Sigmoid colon (tissue), 7 donors: ENCODE results near the gene PCMT1. TPM values are rescaled to one million over a fixed set of nuclear protein-coding genes. Genes with fewer than 3 reads are reported as not detected.

ENCODE experiments used
- DNase-seq: peaks from one replicate; pipeline ENCODE4 v3.0.0-alpha.2; 2019
- H3K27ac ChIP-seq, 4 donors: fragments of 200-600 bp; sonication (generic); one replicate each; pipeline ENCODE4 v1.5.1; 2016 to 2019; ENCODE audit warnings: mild to moderate bottlenecking in 1 of 4
- H3K27me3 ChIP-seq, 3 donors: fragments of 200-600 bp; sonication (generic); one replicate each; pipeline ENCODE4 v1.5.1; 2019; ENCODE audit warnings: mild to moderate bottlenecking in 1 of 3
- H3K36me3 ChIP-seq, 4 donors: fragments of 200-600 bp; sonication (generic); one replicate each; pipeline ENCODE4 v1.5.1; 2016 to 2019
- H3K4me1 ChIP-seq, 4 donors: fragments of 200-600 bp; sonication (generic); one replicate each; pipeline ENCODE4 v1.5.1; 2017 to 2019
- H3K4me3 ChIP-seq, 4 donors: fragments of 200-600 bp; sonication (generic); one replicate each; pipeline ENCODE4 v1.5.1; 2017 to 2019; ENCODE audit warnings: mild to moderate bottlenecking in 2 of 4, moderate library complexity in 1 of 4
- H3K9me3 ChIP-seq, 4 donors: fragments of 200-600 bp in 3 of 4; sonication (generic) in 3 of 4; one replicate each; pipeline versions ENCODE4 v1.5.1 to v1.6.1; 2013 to 2019
- EP300 ChIP-seq, 4 donors: sonication (generic); formaldehyde crosslinking; IDR thresholded peaks; one replicate each; pipeline ENCODE4 v1.6.1; 2017; ENCODE audit warnings: antibody characterized with exemption in 4 of 4
- POLR2A ChIP-seq, 2 donors: fragments of 450-650 bp; IDR thresholded peaks; one replicate each; pipeline ENCODE4 v1.6.1; 2016; ENCODE audit warnings: antibody characterized with exemption in 2 of 2, mild to moderate bottlenecking in 2 of 2, moderate library complexity in 2 of 2
- POLR2AphosphoS5 ChIP-seq, 4 donors: sonication (generic); formaldehyde crosslinking; IDR thresholded peaks; one replicate each; pipeline ENCODE4 v1.6.1; 2017; ENCODE audit warnings: antibody characterized with exemption in 4 of 4
- WGBS, 2 donors: extraction: QIAGEN DNeasy Blood & Tissue Kit; methylation state at CpG; one replicate each; pipeline ENCODE4 v1.1.7; 2013; 5-methylcytosine and 5-hydroxymethylcytosine counted together
- intact Hi-C: fragments of 100-400 bp; cut with DNase I; formaldehyde crosslinking; loops from one replicate; pipeline ENCODE4 v1.15.1; 2023
- polyA plus RNA-seq, 3 donors: library from polyadenylated mRNA; stranded (reverse); fragments of 200-250 nt; gene quantifications; one replicate each; pipeline ENCODE4 v1.2.3, GENCODE V29; 2013
- total RNA-seq, 4 donors: library from RNA; depleted of rRNA; stranded (reverse); fragments of >200 nt; gene quantifications; one replicate each; pipeline ENCODE4 v1.1.0, GENCODE V29; 2016
- TF ChIP-seq, protein P1 (sequence below), 4 experiments: fragments of 450-650 bp in 3 of 4; fragments of 200-600 bp in 1 of 4; IDR thresholded peaks; one replicate each; pipeline ENCODE4 v1.5.1; 2016 to 2019; ENCODE audit warnings: antibody characterized with exemption in 4 of 4, mild to moderate bottlenecking in 3 of 4, moderate library complexity in 2 of 4
- donor health status: healthy with polysubstance abuse.
- donor health status: Bipolar disorder and iron deficiency.
- donor health status: healthy.

The PCMT1 gene
- total and polyA plus RNA-seq, 7 donors = 33.0 to 117 (median 74.0) TPM

DNA sequence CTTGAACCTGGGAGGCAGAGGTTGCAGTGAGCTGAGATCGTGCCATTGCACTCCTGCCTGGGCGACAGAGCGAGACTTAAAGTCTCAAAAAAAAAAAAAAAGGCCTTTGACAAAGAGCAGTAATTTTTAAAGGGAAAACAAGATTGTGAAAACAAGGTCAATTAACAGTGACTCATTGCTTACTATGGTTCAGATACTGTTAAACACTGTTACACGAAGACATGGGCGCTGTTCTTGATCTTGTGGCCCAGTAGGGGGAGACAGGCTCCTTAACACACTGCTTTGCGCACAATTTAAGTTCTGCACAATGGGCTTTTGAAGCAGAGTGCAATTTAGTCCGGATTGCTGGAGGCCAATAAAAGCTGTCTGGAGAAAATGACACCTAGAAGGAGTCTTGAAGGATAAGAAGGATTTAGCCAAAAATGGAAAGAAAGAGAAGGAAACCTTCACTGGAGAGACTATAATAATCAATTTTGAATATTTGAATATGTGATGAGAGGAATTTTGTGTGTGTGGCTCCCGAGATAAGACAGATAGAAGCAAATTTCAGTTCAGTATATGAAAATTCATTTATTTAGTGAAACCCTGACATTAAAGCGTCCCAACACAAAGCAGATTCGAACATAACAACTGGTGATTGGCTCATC lies 25.6 kb upstream of the PCMT1 start:
- 19 to 63% methylated on average over 10 of the region's 10 CpGs for WGBS, 2 donors
- no peaks in the 10 kb centered on the region for H3K9me3 ChIP-seq
- peaks cover 0 to 41% (median 9%) of the 10 kb centered on the region in 4 donors for H3K36me3 ChIP-seq
- no peaks in the 10 kb centered on the region for H3K27me3 ChIP-seq
- DNase-seq = no peak
- H3K4me1 ChIP-seq = peaks cover 0 to under 1% (median 0%) of the 10 kb centered on the region in 4 donors
- intact Hi-C loops = no loop called here
- H3K4me3 ChIP-seq = no peak overlapping the region
- no peak overlapping the region for H3K27ac ChIP-seq
- no peak for TF ChIP-seq EP300 (IDR thresholded peaks at IDR 0.05)
- TF ChIP-seq, protein P1, sequence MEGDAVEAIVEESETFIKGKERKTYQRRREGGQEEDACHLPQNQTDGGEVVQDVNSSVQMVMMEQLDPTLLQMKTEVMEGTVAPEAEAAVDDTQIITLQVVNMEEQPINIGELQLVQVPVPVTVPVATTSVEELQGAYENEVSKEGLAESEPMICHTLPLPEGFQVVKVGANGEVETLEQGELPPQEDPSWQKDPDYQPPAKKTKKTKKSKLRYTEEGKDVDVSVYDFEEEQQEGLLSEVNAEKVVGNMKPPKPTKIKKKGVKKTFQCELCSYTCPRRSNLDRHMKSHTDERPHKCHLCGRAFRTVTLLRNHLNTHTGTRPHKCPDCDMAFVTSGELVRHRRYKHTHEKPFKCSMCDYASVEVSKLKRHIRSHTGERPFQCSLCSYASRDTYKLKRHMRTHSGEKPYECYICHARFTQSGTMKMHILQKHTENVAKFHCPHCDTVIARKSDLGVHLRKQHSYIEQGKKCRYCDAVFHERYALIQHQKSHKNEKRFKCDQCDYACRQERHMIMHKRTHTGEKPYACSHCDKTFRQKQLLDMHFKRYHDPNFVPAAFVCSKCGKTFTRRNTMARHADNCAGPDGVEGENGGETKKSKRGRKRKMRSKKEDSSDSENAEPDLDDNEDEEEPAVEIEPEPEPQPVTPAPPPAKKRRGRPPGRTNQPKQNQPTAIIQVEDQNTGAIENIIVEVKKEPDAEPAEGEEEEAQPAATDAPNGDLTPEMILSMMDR (IDR thresholded peaks at IDR 0.05) = peak in 3 of 4 experiments; percentile 52 to 62 (median 60)

DNA sequence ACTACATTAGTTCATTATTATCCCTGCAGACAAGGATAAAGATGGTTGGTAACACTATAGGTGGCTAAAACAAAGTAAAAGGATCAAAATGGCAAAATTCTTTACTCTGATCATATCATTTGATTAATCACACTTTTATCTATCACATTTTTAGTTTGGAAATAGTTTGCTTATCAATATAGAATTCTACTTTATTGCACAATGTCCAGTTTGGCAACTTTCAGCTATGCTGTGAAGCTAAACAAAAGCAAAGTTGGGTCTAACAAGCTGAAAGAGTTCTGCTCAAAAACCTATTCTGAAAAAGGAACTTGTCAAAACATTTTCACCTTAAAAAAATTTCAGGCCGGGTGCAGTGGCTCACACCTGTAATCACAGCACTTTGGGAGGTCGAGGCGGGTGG lies 23.8 kb upstream of the PCMT1 start:
- no peak for TF ChIP-seq EP300 (IDR thresholded peaks at IDR 0.05)
- TF ChIP-seq POLR2AphosphoS5 (IDR thresholded peaks at IDR 0.05) = no peak
- TF ChIP-seq, protein P1 (IDR thresholded peaks at IDR 0.05) = no peak
- no peak for TF ChIP-seq POLR2A (IDR thresholded peaks at IDR 0.05)
- H3K4me3 ChIP-seq = no peak overlapping the region
- 87 to 95% methylated on average over 3 of the region's 3 CpGs for WGBS, 2 donors
- H3K36me3 ChIP-seq = peaks cover 9 to 60% (median 20%) of the 10 kb centered on the region in 4 donors
- intact Hi-C loops = no loop called here
- H3K27ac ChIP-seq = no peak overlapping the region
- no peaks in the 10 kb centered on the region for H3K4me1 ChIP-seq
- H3K27me3 ChIP-seq = no peaks in the 10 kb centered on the region
- H3K9me3 ChIP-seq = no peaks in the 10 kb centered on the region
- no peak for DNase-seq

DNA sequence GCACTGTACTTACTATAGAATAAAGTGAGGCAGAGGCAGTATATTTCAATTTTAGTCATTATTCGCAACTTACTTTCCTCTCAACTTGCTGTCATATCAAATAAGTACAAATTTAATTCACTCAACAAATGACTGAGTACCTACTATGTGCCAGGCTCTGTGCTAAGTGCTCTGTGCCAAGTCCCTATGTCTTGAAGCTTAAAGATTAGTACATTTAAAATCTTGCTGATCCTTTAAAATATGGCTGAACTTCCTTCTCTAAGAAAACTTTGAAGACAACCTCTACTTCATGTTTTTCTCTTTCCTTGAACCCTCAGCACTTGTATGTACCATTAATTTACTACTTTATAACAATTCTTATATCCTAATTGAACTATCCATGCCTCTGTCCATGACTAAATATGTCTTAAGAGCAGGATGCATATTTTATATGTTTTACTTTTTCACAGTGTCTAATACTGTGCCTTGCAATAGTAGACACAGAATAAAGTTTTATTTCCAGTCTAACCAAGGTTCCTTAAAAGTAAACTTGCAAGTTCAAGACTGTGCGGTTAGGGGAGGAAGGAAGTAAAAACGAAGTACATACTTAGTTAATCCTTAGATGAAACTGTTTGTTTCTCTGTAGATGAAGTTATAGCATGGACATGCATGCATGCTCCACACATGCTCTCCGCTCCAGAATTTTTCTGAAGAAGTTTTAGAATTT lies 21.6 kb upstream of the PCMT1 start:
- H3K36me3 ChIP-seq = peaks cover 14 to 81% (median 31%) of the 10 kb centered on the region in 4 donors
- H3K27ac ChIP-seq = peak overlapping the region in 1 of 4 donors; percentile 11
- H3K27me3 ChIP-seq = no peaks in the 10 kb centered on the region
- intact Hi-C loops = no loop called here
- H3K4me3 ChIP-seq = no peak overlapping the region
- no peaks in the 10 kb centered on the region for H3K9me3 ChIP-seq
- WGBS, 2 donors = 64 to 87% methylated on average over 4 of the region's 4 CpGs
- H3K4me1 ChIP-seq = no peaks in the 10 kb centered on the region
- TF ChIP-seq POLR2AphosphoS5 (IDR thresholded peaks at IDR 0.05) (no peak), EP300 (IDR thresholded peaks at IDR 0.05) (no peak), POLR2A (IDR thresholded peaks at IDR 0.05) (no peak)
- TF ChIP-seq, protein P1 (IDR thresholded peaks at IDR 0.05) = no peak
- no peak for DNase-seq

DNA sequence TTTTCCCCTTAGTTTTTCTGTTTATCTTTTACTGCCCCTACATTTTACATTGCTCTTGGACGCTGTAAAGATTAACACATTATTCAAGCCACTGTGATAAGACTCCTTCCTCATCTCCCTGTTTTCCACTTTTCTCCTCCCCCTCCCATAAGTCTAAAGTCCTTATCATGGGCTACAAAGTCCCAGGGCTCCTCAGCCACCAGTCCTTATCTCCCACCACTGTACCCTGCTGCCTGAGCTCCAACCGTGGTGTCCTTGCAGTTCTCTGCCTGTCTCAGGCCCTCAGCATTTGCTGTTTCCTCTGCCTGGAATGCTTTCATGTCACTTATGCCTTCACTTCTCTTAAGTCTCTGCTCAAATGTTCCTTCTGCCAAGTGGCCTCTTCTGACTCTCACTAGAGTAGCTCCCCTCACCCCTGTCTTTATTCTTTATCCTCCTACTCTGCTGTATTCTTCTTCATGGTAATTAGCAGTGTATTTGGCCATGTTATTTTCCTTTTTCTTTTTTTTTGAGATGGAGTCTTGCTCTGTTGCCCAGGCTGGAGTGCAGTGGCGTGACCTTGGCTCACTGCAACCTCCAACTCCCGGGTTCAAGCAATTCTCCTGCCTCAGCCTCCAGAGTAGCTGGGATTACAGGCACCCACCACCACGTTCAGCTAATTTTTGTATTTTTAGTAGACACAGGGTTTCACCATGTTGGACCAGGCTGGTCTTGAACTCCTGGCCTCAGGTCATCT lies 20.9 kb upstream of the PCMT1 start:
- H3K4me3 ChIP-seq = no peak overlapping the region
- H3K27ac ChIP-seq = peak overlapping the region in 2 of 4 donors; percentile 11 to 19
- H3K27me3 ChIP-seq = no peaks in the 10 kb centered on the region
- peaks cover 14 to 88% (median 31%) of the 10 kb centered on the region in 4 donors for H3K36me3 ChIP-seq
- H3K4me1 ChIP-seq = no peaks in the 10 kb centered on the region
- H3K9me3 ChIP-seq = no peaks in the 10 kb centered on the region
- 75 to 86% methylated on average over 5 of the region's 5 CpGs for WGBS, 2 donors
- intact Hi-C loops = no loop called here
- DNase-seq = no peak
- TF ChIP-seq POLR2A (IDR thresholded peaks at IDR 0.05) (no peak), EP300 (IDR thresholded peaks at IDR 0.05) (no peak), POLR2AphosphoS5 (IDR thresholded peaks at IDR 0.05) (no peak)

DNA sequence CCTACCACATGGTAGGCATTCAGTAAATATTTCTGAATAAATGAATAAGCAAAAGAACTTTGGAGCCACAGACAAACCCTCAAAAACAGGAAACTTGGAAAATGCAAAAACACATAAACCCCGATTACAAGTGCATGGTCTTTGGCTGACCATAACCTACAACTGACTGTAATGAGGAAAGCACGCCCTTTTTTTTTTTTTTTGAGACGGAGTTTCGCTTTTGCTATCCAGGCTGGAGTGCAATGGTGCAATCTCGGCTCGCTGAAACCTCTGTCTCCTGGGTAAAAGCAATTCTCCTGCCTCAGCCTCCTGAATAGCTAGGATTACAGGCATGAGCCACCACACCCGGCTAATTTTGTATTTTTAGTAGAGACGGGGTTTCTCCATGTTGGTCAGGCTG lies 19.7 kb upstream of the PCMT1 start:
- H3K4me1 ChIP-seq = no peaks in the 10 kb centered on the region
- intact Hi-C loops = no loop called here
- no peaks in the 10 kb centered on the region for H3K9me3 ChIP-seq
- no peaks in the 10 kb centered on the region for H3K27me3 ChIP-seq
- 91 to 95% methylated on average over 8 of the region's 8 CpGs for WGBS, 2 donors
- TF ChIP-seq POLR2A (IDR thresholded peaks at IDR 0.05) = no peak
- no peak overlapping the region for H3K27ac ChIP-seq
- peaks cover 14 to 98% (median 31%) of the 10 kb centered on the region in 4 donors for H3K36me3 ChIP-seq
- DNase-seq = no peak
- H3K4me3 ChIP-seq = no peak overlapping the region
